Measurements from ENCODE around the gene CACYBP. TPM values are rescaled to one million over a fixed set of nuclear protein-coding genes. Genes with fewer than 3 reads are reported as not detected.
A peak's percentile ranks its signal among the peaks of the same experiment; 100 is the strongest.

CACYBP gene
- total RNA-seq, 1 donor from 2014 or later: 98.0 TPM

GRCh38 chr1:174968750-174969244 is 30.9 kb upstream of the CACYBP start:
- H3K36me3 ChIP-seq (ENCODE audit: control insufficient read depth, insufficient read depth, low read length): no peaks in the 10 kb centered on the region
- no peak for TF ChIP-seq CTCF (IDR thresholded peaks at IDR 0.05; ENCODE audit: insufficient read depth, low read length, poor library complexity, severe bottlenecking)
- no peaks in the 10 kb centered on the region for H3K27me3 ChIP-seq (ENCODE audit: control insufficient read depth, insufficient read depth, low read length)
- DNase-seq (ENCODE audit: low read depth): peak; percentile 53
- H3K4me3 ChIP-seq (ENCODE audit: low read depth, low read length): no peak overlapping the region

- Histone ChIP-seq H3K4me3 (ENCODE audit: low read depth, low read length) (no peak overlapping the region), H3K27me3 (ENCODE audit: control insufficient read depth, insufficient read depth, low read length) (no peaks in the 10 kb centered on the region), H3K36me3 (ENCODE audit: control insufficient read depth, insufficient read depth, low read length) (no peaks in the 10 kb centered on the region)
- no peak for DNase-seq (ENCODE audit: low read depth)
- no peak for TF ChIP-seq CTCF (IDR thresholded peaks at IDR 0.05; ENCODE audit: insufficient read depth, low read length, poor library complexity, severe bottlenecking)
Measured at GRCh38 chr1:174969977-174970376, 29.8 kb upstream of the CACYBP start.

GRCh38 chr1:174971466-174971865 is 28.3 kb upstream of the CACYBP start:
- H3K27me3 ChIP-seq (ENCODE audit: control insufficient read depth, insufficient read depth, low read length): no peaks in the 10 kb centered on the region
- H3K4me3 ChIP-seq (ENCODE audit: low read depth, low read length): no peak overlapping the region
- TF ChIP-seq CTCF (IDR thresholded peaks at IDR 0.05; ENCODE audit: insufficient read depth, low read length, poor library complexity, severe bottlenecking): no peak
- DNase-seq (ENCODE audit: low read depth): no peak
- H3K36me3 ChIP-seq (ENCODE audit: control insufficient read depth, insufficient read depth, low read length): no peaks in the 10 kb centered on the region

- TF ChIP-seq CTCF (IDR thresholded peaks at IDR 0.05; ENCODE audit: insufficient read depth, low read length, poor library complexity, severe bottlenecking): no peak
- Histone ChIP-seq H3K27me3 (ENCODE audit: control insufficient read depth, insufficient read depth, low read length) (no peaks in the 10 kb centered on the region), H3K36me3 (ENCODE audit: control insufficient read depth, insufficient read depth, low read length) (no peaks in the 10 kb centered on the region), H3K4me3 (ENCODE audit: low read depth, low read length) (no peak overlapping the region)
- no peak for DNase-seq (ENCODE audit: low read depth)
Measured at GRCh38 chr1:174971902-174972301, 27.8 kb upstream of the CACYBP start.

GRCh38 chr1:174974711-174975119 is 25.0 kb upstream of the CACYBP start:
- Histone ChIP-seq H3K36me3 (ENCODE audit: control insufficient read depth, insufficient read depth, low read length) (no peaks in the 10 kb centered on the region), H3K4me3 (ENCODE audit: low read depth, low read length) (no peak overlapping the region), H3K27me3 (ENCODE audit: control insufficient read depth, insufficient read depth, low read length) (no peaks in the 10 kb centered on the region)
- DNase-seq (ENCODE audit: low read depth): no peak
- no peak for TF ChIP-seq CTCF (IDR thresholded peaks at IDR 0.05; ENCODE audit: insufficient read depth, low read length, poor library complexity, severe bottlenecking)

- Histone ChIP-seq H3K36me3 (ENCODE audit: control insufficient read depth, insufficient read depth, low read length) (no peaks in the 10 kb centered on the region), H3K27me3 (ENCODE audit: control insufficient read depth, insufficient read depth, low read length) (no peaks in the 10 kb centered on the region), H3K4me3 (ENCODE audit: low read depth, low read length) (no peak overlapping the region)
- DNase-seq (ENCODE audit: low read depth): no peak
- TF ChIP-seq CTCF (IDR thresholded peaks at IDR 0.05; ENCODE audit: insufficient read depth, low read length, poor library complexity, severe bottlenecking): no peak
Measured at GRCh38 chr1:174975764-174976163, 24.0 kb upstream of the CACYBP start.
